GM13977 (cell line): Measurements from ENCODE around the gene GNAT1.
A peak's percentile ranks its signal among the peaks of the same experiment; 100 is the strongest.
"Not testable (repeated sequence)": the region's sequence is repeated elsewhere in the genome, so short reads cannot be mapped to it uniquely, and the experiment has no call there.

Experiments
- DNase-seq: peaks from one replicate; pipeline ENCODE4 v3.0.0; 2012; ENCODE audit warnings: low spot score
- in situ Hi-C: fragments of 300-500 bp; cut with MboI; formaldehyde crosslinking; loops from one replicate; pipeline ENCODE4 v1.12.0; 2022; ENCODE audit warnings: low sequenced_read_pairs, low pct_unique_long_range_greater_than_20kb, mixed read lengths, inconsistent platforms; ENCODE audit not compliant: unreplicated experiment
- TF ChIP-seq, protein P1 (sequence below): IDR thresholded peaks from 2 replicates; pipeline ENCODE4 v1.5.1; 2012; ENCODE audit warnings: mild to moderate bottlenecking, control low read depth; ENCODE audit not compliant: insufficient read depth; ENCODE audit errors: extremely low read depth, missing control alignments

Gene GNAT1

DNA sequence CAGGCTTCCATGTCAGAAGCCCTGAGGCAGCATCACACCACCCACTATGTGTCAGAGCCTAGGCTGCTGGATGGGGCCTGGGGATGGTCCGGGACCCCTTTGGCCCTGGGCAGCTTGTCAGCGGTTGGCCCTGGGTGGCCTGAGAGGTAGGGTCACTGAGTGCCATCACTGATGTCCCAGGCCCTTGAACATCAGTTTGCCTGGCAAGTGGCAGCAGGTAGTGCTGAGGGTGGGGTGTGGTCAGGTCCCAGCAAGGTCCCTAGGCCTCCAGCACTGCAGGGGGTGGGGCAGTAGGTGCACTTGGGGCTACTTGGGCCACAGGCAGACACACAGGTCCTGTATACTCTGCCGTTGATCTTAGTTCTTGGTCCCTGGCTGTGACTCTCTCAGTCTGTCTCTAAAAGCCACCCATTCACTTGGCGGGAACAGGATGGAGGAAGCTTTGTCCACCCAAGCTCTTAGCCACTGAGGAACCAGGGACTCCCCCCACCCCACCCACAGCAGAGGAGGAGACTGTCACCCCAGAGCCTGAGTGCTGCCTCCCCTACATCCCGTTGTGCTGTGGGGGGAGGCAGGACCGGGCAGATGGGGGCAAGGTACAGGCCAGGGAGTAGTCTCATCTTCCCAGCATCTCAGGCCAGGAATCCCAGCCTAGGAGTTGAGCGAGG, 50.4 kb downstream of the GNAT1 start:
- no peak for DNase-seq
- TF ChIP-seq, protein P1, sequence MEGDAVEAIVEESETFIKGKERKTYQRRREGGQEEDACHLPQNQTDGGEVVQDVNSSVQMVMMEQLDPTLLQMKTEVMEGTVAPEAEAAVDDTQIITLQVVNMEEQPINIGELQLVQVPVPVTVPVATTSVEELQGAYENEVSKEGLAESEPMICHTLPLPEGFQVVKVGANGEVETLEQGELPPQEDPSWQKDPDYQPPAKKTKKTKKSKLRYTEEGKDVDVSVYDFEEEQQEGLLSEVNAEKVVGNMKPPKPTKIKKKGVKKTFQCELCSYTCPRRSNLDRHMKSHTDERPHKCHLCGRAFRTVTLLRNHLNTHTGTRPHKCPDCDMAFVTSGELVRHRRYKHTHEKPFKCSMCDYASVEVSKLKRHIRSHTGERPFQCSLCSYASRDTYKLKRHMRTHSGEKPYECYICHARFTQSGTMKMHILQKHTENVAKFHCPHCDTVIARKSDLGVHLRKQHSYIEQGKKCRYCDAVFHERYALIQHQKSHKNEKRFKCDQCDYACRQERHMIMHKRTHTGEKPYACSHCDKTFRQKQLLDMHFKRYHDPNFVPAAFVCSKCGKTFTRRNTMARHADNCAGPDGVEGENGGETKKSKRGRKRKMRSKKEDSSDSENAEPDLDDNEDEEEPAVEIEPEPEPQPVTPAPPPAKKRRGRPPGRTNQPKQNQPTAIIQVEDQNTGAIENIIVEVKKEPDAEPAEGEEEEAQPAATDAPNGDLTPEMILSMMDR = no peak
- in situ Hi-C loops = no loop called here

DNA sequence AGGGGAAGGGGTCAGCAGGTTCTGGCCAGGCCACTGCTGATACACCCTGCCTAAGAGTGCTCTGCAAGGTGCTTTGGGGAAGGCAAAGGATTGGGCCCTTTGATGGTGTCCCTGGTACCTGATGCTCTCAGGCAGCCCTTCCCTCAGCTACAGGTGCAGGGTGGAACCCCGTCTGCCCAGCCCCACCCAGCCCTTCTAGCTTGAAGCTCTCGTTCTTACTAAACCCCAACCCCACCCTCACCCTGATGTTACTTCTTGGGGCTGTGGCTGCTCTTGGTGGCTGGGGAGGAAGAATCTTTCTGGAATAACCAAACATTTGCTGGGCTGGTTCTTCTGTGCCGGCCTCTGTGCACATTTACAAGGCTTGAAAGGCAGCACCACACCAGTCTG, 51.0 kb downstream of the GNAT1 start:
- in situ Hi-C loops = no loop called here
- TF ChIP-seq, protein P1 = no peak
- DNase-seq = peak; percentile 57

DNA sequence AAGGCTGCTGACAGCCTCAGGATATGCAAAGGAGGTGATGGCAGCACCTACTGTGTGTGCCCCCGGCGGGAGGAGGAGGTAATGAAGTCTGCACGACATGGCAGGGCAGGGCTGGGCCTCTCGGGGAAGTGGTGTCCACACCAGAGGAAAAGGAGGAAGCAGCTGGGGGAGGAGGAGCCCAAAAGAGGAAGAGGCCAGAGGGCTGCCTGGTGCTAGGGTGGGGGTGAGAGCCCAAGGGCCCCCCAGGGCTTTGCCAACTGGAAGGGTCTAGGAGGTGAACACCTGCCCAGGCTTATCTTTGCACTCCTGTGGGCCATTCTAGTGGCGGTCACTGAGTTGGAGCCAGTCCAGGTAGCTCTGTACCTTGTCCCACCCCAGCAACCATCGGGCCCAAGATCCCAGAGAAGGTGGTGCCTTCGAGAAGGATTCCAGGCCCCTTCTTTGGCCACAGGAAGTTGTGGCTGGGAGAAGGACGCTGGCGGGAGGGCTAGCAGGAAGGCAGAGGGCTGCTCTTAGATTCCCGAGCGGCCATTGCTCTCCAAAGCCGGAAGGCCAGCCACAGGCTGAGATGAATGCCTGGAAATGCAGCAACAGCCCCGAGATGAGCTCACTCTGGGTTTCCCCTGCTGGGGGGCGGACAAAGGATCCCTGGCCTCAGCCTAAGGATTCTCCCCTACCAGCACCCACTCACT, 51.6 kb downstream of the GNAT1 start:
- in situ Hi-C loops = no loop called here

DNA sequence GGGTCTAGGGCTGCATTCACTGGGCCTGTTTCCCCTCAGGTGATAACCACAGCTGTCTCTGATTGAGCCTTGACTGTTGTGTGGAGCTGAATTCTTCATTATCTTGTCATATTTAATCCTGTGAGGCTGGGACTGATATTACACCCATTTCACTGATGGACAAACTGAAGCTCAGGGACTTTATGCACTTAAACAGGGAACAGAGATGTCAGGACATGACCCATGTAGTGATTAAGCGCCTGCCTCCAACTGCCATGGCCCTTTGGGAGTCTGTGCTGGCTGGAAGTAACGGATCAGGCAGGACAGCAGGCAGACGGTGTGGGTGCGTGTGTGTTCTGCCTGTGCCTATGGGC, 52.1 kb downstream of the GNAT1 start:
- TF ChIP-seq, protein P1 = no peak
- in situ Hi-C loops = no loop called here
- DNase-seq = no peak

More for the DNA sequence above, 51.6 kb downstream of the GNAT1 start:
- peak; percentile 48 for DNase-seq
- TF ChIP-seq, protein P1 = no peak

DNA sequence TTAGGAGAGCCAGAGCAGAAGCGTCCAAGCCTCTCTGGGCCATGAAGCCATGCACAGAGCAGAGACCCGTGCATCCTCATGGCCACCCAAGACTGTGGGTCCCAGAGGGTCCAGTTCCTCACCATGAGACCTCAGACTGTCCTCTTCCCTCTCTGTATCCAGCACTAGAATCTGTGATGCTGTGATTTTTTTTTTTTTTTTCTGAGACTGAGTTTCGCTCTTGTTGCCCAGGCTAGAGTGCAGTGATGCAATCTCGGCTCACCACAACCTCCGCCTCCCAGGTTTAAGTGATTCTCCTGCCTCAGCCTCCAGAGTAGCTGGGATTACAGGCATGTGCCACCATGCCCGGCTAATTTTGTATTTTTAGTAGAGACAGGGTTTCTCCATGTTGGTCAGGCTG, 53.4 kb downstream of the GNAT1 start:
- DNase-seq, in situ Hi-C loops: not testable (repeated sequence)

DNA sequence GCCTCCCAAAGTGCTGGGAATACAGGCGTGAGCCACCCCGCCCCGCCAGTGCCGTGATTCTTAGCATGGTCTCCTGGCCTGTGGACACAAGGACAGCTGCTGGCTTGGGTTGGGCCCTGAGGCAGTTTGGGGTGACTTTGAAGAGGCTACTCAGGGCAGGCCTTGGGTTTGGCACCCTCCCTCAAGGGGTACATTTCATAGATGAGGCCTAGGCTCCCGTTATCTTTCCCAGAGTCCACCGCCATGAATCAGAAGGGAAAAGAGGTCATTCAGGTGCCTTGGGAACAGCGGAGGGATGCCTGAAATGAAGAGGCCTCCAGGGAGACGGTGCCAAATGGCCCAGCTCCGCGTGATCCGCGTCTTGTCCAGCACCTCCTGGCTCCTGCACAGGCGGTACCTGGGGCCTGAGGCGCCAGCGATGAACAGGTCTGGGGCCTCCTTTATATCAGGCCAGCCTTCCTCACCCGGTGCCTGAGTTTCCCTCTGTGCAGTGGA, 53.9 kb downstream of the GNAT1 start:
- no peak for DNase-seq
- TF ChIP-seq, protein P1 = no peak
- in situ Hi-C loops = no loop called here

DNA sequence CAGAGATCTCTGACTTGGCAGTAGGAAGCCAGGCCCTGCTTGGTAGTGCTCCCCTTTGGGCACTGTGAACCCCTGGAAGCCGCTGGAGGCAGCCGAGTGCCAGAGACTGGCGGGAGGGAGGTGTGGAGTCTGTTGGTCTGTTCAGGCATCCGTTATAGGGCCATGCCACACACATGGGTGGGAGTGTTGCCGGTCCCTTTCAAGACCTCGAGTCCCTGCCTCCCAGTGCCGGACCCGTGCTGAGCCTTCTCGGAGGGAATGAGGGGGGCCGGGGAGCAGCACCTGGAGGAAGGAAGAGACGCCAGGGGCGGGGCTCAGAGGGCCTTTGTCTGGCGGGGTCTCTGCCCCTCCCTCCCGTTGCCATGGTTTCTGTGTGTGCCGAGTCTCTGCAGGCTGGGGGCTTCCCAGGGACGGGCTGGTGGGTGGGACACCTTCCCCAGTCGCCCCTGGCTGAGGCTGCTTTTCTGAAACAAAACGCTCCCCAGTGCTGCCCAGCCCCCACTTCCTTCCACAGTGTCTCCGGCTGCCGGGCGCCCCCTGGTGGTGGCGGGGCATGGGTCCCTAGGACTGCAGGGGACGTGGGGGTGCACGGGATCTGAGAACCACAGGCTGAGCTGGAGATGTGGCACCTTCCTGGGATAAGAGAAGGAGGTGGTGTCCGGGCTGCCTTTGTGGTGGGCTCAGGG, 54.6 kb downstream of the GNAT1 start:
- peak; percentile 83 for DNase-seq
- TF ChIP-seq, protein P1 = peak; percentile 99
- in situ Hi-C loops = no loop called here
